A549 treated with ZK216348 at 1 μM for 4 hours (cell line): ENCODE results near the gene PRUNE2. TPM values are rescaled to one million over a fixed set of nuclear protein-coding genes. Genes with fewer than 3 reads are reported as not detected.

ENCODE experiments used
- total RNA-seq: library from RNA; stranded (reverse); fragments of 200-300 nt; extraction: Qiagen RNA extraction; gene quantifications from 5 replicates; pipeline ENCODE4 v1.2.3, GENCODE V29; 2022; ENCODE audit warnings: low read depth

The PRUNE2 gene, protein sequence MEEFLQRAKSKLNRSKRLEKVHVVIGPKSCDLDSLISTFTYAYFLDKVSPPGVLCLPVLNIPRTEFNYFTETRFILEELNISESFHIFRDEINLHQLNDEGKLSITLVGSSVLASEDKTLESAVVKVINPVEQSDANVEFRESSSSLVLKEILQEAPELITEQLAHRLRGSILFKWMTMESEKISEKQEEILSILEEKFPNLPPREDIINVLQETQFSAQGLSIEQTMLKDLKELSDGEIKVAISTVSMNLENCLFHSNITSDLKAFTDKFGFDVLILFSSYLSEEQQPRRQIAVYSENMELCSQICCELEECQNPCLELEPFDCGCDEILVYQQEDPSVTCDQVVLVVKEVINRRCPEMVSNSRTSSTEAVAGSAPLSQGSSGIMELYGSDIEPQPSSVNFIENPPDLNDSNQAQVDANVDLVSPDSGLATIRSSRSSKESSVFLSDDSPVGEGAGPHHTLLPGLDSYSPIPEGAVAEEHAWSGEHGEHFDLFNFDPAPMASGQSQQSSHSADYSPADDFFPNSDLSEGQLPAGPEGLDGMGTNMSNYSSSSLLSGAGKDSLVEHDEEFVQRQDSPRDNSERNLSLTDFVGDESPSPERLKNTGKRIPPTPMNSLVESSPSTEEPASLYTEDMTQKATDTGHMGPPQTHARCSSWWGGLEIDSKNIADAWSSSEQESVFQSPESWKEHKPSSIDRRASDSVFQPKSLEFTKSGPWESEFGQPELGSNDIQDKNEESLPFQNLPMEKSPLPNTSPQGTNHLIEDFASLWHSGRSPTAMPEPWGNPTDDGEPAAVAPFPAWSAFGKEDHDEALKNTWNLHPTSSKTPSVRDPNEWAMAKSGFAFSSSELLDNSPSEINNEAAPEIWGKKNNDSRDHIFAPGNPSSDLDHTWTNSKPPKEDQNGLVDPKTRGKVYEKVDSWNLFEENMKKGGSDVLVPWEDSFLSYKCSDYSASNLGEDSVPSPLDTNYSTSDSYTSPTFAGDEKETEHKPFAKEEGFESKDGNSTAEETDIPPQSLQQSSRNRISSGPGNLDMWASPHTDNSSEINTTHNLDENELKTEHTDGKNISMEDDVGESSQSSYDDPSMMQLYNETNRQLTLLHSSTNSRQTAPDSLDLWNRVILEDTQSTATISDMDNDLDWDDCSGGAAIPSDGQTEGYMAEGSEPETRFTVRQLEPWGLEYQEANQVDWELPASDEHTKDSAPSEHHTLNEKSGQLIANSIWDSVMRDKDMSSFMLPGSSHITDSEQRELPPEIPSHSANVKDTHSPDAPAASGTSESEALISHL (N-terminal part only)
- total RNA-seq = not detected in 5 replicates

DNA sequence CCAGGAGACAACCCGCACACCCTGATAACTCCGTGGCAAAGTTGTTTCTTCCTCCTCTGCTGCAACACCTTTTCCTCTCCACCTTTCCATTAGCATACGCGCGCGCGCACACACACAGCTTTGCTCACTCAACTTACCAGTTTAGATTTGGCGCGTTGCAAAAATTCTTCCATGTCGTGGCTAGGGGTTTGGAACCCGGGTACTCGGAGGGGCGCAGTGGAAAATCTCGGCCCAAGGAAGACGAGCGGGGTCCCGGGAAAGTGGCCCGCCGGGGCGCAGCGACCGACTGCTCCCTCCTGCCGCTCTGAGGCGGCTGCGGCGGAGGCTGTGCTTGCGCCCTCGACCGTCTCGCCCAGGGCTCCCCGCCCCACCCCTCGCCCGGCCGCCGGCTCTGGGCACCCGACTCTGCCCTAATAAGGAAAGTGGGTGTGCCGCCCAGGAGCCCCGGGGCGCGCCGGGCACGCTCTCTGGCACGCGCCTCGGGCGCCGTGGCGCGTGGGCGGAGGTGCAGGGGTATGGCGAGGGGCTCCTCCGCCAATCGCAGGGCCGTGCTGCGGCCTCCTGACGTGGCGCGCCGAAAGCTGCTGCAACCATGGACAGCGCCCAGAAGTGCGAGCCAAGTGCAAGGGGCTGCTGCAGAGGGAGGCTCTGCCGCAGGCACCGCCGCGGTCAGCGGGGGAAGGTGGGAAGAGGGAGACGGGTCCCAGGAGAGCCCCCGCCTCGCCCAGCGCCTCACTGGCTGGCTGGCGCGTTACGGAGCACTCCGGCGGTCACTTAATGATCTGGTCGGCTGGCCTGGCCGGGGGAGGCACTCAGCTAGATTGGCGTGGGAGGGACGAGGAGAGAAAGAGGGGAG lies at the start of gene PRUNE2:
Gene PRUNE2 (minus strand): TSS at position 324 of the 856 bp plus-strand sequence. CDS start 151 bp downstream, at position 173.

GRCh38 chr9:76764138-76764537 lies 141.8 kb downstream of the PRUNE2 start, which contains the start of gene PCA3:
Gene PCA3, plus strand, starts transcription at chr9:76764438.

Other genes starting within 250 kb of the PRUNE2 start
- gene PCA3, start 141.7 kb downstream of the PRUNE2 start, total RNA-seq = not detected in 5 replicates
- gene FOXB2, start 113.5 kb upstream of the PRUNE2 start, total RNA-seq = not detected in 5 replicates